KG1 (cell line): ENCODE data around the gene AGBL4.

ENCODE experiments used
- DNase-seq: peaks from one replicate; lab custom pipeline; 2025; lab: John Stamatoyannopoulos, UW

The AGBL4 gene

GRCh38 chr1:49694251-49694827 is 329.4 kb downstream of the AGBL4 start:
- DNase-seq = no peak

DNA sequence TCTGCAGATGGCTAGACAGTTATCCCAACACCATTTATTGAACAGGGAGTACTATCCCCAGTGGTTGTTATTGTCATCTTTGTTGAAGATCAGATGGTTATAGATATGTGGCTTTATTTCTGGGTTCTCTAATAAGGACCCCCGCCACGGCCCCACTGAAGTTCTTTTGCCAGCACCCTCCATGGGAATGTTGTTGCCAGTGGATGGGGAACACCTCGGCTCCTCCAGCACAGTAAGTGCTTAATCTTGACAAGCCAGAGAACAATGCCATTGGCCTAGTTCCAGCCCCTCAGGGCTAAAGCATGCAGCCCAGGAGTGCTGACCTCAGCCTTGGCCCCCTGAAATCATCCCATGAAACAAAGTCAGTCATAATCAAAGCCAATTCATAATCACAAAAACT is 337.6 kb downstream of the AGBL4 start:
- DNase-seq = no peak

GRCh38 chr1:49677706-49678105 is 346.0 kb downstream of the AGBL4 start:
- no peak for DNase-seq

DNA sequence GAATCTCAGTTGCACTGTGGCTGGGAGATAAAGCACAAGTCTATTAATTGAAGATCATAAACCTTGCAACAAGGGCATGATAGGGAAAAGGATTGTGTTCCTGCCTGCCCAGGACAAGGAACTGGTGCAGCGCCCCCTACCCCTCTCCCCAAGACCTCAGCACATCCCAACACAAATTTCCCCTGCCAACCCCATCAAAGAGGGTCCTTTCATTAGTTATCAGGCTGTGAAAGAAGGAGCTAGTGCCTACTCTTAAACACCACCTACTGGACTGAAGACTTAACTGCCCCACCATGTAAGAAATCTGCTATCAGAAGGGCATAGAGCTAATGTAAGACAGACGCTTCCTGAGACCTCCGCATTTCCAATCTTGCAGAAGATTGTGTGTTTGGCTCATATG is 372.6 kb downstream of the AGBL4 start:
- no peak for DNase-seq

GRCh38 chr1:49630156-49630555 is 393.6 kb downstream of the AGBL4 start:
- DNase-seq = no peak

GRCh38 chr1:49627781-49628180 is 396.0 kb downstream of the AGBL4 start:
- no peak for DNase-seq

DNA sequence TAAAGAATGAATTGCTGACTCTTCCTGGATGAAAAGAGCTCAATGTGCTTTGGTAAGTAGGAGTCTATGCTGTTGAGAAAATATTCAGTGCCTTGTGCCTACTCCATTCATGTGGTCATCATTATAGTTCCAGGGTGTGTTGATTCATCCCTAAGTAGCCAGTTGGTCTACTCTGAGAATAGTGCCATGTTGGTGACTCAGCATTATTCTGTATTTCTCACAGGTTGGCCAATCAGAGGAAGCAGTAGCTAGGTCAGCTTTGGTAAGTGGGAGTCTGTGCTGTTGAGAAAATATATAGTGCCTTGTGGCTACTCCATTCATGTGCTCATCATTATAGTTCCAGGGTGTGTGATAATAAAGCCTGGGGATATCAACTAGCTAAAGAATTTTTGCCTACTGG is 397.3 kb downstream of the AGBL4 start:
- no peak for DNase-seq

GRCh38 chr1:49622877-49623276 is 400.9 kb downstream of the AGBL4 start:
- DNase-seq = no peak

DNA sequence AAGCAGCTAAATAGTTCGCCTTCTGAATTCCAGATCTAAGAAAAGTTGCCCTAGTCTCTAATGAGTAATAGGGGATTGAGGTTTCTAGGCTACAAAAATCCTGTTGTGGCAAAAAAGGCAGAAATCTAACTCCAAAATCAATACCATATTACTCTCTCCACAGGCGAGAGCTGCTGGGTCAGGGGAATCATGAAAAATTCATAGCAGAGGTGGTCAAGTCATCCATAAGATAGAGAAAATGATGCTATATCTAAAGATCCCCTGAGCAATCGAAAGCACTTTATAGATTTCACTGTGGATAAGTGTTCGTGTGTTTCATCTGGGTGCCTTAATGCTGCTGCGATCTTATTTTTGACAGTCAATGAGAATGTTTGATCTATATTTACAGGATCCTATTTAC is 417.7 kb downstream of the AGBL4 start:
- no peak for DNase-seq

DNA sequence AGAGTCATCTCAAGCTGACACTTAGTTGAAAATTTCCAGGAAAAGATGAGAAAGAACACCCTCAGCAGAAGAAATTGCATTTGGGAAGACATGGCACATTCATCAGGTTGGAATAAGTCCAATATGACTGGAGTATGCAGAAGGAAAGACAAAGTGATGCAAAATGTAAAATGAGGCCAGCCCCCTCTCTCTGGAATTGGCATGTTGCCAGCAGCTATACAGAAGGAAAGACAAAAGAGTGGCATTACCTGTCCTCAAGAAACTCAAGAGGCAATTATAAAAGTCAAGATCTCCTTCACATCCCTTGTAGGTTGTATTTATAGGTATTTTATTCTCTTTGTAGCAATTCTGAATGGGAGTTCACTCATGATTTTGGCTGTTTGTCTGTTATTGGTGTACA is 426.3 kb downstream of the AGBL4 start:
- DNase-seq = no peak

GRCh38 chr1:49576327-49576901 is 447.3 kb downstream of the AGBL4 start:
- no peak for DNase-seq

GRCh38 chr1:49556676-49557234 is 467.0 kb downstream of the AGBL4 start:
- DNase-seq = no peak

DNA sequence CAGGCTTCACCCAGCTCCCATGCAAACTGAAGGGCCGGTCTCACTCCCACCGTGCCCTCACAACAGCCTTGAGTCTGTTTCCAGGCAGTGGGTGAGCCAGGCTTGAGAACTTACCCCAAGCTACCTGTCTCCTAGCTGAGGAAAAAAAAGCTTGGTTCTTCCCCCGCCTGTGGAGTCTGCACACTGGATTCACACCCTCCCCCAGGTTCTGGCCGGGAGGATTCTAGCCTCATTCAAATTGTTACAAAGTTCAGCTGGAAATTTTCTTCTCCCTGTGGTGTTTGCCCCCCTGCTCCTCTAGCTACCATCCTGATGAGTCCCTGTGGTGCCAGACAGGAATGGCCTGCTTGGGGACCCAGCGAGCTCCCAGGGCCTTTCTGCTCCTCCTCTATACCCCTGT is 471.7 kb downstream of the AGBL4 start:
- no peak for DNase-seq

DNA sequence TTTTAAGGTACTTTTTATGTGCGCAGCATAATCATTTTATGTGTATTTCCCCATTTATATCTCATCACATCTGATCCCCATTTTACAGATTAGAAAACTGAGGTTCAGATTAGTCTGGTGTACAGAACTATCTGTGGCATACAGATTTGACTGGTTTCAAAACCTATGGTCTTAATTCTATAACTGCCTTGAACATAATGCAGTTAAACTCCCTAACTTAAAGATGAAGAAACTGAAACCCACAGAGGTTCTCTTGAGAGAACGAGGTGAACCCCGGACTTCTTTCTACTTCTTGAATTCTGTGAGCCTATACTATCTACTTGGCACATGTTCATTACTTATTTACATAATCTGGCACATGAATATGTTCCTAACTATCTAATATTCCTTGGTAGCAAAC is 479.1 kb downstream of the AGBL4 start:
- DNase-seq = no peak

DNA sequence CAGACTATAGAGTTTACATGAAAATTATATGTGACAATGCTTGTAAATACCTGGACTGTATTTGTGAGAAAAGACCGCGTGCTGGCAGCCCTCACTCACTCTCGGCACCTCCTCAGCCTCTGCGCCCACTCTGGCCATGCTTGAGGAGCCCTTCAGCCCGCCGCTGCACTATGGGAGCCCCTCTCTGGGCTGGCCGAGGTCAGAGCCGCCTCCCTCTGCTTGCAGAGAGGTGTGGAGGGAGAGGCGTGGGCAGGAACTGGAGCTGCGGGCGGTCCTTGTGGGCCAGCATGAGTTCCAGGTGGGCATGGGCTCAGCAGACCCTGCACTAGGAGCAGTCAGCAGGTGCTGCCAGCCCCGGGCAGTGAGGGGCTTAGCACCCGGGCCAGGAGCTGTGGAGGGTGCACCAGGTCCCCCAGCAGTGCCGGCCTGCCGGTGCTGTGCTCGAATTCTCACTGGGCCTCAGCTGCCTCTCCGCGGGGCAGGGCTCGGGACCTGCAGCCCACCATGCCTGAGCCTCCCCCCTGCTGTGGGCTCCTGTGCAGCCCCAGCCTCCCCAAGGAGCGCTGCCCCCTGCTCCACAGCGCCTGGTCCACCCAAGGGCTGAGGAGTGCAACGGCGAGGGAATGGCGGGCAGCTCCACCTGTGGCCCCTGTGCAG is 482.5 kb downstream of the AGBL4 start:
- DNase-seq = no peak

DNA sequence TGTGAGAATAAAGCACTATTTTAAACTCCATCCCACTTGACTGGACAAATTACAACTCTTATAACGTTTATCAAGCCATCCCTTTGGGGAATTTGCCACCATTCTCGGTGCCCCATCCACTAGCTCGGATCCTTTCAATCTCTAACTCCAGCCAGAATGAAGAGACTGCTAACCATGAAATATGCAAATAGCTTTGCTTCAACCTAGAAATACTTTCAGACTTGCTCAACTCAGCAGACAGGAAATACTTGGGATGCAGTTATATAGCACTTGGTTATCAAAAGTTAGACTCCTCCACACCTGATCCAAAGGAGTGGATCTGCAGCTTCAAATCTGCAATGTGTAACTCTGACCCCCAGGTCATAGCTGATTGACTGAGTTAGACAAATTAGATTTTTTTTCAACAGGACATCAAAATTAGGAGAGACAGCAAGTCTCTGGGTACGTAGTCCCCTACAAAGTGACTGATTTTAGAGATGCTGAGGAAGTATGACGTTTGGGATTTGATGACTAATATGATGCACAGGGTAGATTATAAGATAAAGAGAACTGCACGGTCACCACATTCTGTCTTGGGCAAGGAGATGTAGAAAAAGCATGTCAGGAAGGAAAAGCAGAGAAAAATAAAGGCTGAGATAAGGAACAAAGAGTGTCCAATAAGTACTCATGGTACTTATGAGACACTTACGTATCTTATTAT is 496.0 kb downstream of the AGBL4 start:
- no peak for DNase-seq

- DNase-seq = no peak
These were observed 497.1 kb downstream of the AGBL4 start for GRCh38 chr1:49526672-49527071.

DNA sequence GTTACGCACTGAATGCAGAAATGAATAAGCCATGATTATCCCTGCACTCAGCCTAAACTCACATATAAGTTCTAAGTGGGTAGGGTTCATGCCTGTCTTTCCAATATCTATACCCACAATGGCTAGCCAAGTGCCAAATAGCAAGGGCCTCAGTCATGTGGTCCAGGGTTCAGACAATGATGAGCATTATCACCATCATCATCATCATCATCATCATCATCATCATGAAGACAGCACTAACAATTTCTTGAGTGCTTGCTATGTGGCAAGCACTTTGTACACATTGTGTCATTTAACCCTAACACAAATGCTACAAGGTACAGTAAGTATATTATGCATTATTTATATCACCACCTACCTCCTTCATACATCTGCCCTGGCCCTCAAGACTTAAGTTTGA is 500.0 kb downstream of the AGBL4 start:
- no peak for DNase-seq

GRCh38 chr1:49466961-49467360 is 556.8 kb downstream of the AGBL4 start:
- DNase-seq = no peak

GRCh38 chr1:49465486-49466185 is 558.1 kb downstream of the AGBL4 start:
- no peak for DNase-seq

DNA sequence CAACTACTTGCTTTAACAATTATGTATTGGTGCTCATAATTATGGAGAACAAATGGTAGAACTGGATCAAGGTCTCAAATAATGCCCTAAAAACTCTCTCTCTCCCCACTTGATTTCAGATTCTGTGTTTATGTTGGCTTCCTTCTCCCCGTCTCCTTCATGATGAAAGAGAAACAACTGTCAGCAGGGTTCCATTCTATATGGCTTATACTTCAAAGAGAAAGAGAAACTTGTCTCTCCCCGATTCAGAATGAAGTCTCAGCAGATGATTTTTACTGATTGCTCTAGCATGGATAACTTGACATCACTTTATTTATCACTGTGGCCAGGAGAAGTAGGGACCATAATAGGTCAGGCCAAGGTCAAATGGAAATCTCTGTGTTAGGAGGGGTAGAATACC is 575.6 kb downstream of the AGBL4 start:
- DNase-seq = no peak

- no peak for DNase-seq
These were observed 586.9 kb downstream of the AGBL4 start for GRCh38 chr1:49436865-49437264.
